AG08396 (cell line): Measurements from ENCODE around the gene ZDHHC8.

Source experiments
- DNase-seq: peaks from one replicate; pipeline ENCODE4 v3.0.0; 2012; ENCODE audit warnings: low spot score, mixed read lengths

Gene ZDHHC8

DNA sequence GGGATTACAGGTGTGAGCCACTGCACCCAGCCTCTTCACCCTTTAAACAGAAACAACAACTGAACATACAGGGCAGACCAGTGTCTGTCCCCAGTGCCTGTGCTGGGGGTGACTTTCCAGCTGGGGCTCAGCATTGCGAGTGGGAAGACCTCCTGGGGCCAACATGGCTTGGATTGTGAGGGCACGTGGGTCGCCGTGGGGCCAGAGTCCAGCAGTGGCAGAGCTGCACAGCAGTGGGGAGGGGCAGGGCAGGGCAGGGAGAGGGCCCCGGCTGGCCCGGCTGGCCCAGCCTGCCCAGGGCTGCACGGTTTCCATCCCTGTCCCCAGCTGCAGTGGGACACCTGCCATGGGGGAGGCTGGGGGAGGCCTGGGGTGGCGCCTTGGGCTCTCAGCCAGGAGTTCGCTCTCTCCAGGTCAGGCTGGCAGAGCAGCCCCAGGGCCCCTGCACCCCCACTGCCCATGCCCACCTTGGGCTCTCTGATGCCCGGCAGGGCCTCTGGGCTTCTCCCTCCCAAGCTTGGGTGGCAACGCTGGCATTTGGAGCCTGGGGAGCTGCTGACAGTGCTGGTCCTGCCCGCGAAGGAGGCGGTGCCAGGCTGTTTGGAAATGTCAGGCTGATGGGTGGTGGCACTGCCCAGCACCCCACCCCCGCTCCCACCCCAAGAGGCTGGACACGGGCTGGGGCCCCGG is 49.7 kb downstream of the ZDHHC8 start:
- DNase-seq = no peak

DNA sequence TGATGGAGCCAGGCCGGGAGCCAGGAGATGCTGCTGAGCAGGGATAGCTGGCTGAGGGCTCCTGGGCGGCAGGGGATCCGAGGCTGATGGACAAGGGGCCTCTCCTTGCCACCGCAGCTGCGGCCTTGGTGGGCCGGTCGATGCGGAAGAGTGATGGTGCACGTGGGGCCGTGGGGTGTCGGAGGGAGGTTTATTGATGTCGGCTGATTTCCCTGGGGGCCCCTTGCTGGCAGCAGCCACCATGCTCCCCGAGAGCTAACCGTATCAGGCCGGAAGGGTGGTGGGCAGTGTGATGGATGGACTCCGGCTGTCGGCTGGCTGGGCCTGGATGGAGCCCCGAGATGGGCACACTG is 50.3 kb downstream of the ZDHHC8 start:
- DNase-seq = no peak

DNA sequence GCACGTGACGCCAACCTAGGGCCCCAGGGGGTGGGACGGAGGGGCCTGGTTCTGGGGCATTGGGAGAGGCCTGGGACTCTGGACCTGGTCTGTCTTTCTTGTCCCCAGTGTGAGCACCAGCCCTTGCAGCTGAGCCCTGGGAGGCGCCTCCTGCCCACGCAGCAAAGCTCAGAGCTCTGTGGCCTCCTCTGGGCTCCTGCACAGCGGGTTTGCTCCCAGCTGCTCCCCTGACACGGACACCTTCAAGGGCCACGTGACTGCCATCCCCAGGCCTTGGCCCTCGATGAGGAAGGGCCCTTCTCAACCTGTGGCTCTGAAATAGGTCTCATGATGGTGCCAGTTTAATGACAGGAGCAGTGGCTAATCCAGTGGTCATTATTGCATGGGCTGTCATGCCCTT is 50.8 kb downstream of the ZDHHC8 start:
- DNase-seq = no peak

DNA sequence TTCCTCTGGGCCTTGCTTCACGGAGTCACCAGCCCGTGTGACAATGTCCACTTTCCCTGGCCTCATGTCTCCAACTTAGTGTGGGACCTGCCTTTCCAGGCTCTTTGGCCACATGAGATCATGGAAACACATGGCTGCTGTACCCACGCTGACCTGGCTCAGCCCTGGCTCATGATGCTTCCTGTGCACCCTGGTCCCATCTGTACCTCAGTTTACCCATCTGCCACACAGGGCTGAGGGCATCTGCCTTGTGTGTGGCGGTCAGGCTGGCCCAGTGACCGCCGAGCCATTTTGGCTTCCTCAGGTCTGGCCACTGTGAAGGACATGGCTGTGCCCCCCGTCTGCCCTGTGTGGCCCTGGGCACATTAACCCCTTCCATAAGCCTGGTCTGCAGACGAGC is 51.5 kb downstream of the ZDHHC8 start:
- no peak for DNase-seq

DNA sequence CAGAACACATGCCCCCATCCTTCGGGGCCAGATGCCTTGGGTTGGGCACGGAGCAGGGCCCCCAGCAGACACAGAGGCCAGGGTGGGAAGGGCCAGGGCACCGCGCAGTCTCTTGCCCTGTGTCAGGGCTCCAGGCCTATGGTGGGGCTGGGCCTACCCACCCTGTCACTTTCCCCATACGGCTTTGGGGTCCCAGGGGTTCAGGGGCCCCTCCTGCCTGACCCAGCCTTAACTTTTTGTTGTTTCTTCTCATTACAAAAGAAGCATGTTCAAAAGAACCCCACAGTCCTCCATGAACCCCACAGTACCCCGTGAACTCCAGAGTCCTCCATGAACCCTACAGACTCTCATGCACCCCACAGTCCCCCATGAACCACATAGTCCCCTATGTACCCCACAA is 52.2 kb downstream of the ZDHHC8 start:
- DNase-seq = no peak

DNA sequence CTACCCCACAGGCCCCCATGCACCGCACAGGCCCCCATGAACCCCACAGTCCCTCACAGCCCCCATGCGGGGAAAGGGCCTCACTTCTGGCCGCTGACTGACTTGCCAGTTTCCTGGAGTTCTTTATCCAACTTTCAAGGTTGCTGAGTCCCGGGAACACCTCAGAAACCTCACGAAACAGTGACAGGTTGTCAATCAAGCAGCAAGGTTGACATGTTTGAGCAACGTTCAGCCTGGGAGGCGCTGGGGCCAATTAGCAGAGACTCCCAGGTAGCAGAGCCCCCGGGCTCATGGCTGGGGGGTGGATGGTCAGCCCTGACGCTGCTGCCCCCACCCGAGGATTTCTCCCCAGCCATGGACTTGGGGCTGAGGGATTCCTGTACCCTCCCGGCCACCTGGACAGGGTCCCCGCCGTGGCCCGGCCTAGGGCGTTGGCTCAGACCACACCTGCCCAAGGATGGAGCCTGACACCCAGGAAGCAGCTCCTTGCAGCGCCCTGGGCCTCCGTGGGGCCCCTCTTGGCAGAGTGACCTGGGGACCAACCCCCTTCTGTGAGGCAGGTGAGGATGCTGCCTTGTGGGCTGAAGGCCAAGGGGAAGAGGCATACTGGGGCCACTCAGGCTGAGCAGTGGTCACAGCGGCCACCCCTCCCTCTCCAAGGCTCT is 53.0 kb downstream of the ZDHHC8 start:
- no peak for DNase-seq

GRCh38 chr22:20185750-20186149 is 54.1 kb downstream of the ZDHHC8 start:
- DNase-seq = no peak

GRCh38 chr22:20186183-20186870 is 54.7 kb downstream of the ZDHHC8 start:
- DNase-seq = no peak

GRCh38 chr22:20186871-20187546 is 55.4 kb downstream of the ZDHHC8 start:
- DNase-seq = no peak

- DNase-seq = no peak
These were observed 56.4 kb downstream of the ZDHHC8 start for GRCh38 chr22:20187777-20188566.

GRCh38 chr22:20188567-20188877 is 56.9 kb downstream of the ZDHHC8 start:
- no peak for DNase-seq

GRCh38 chr22:20191000-20191515 is 59.5 kb downstream of the ZDHHC8 start:
- no peak for DNase-seq

- DNase-seq = no peak
These were observed 60.2 kb downstream of the ZDHHC8 start for GRCh38 chr22:20191803-20192202.

- no peak for DNase-seq
These were observed 60.8 kb downstream of the ZDHHC8 start for GRCh38 chr22:20192293-20192971.

- DNase-seq = no peak
These were observed 61.6 kb downstream of the ZDHHC8 start for GRCh38 chr22:20192972-20193760.

DNA sequence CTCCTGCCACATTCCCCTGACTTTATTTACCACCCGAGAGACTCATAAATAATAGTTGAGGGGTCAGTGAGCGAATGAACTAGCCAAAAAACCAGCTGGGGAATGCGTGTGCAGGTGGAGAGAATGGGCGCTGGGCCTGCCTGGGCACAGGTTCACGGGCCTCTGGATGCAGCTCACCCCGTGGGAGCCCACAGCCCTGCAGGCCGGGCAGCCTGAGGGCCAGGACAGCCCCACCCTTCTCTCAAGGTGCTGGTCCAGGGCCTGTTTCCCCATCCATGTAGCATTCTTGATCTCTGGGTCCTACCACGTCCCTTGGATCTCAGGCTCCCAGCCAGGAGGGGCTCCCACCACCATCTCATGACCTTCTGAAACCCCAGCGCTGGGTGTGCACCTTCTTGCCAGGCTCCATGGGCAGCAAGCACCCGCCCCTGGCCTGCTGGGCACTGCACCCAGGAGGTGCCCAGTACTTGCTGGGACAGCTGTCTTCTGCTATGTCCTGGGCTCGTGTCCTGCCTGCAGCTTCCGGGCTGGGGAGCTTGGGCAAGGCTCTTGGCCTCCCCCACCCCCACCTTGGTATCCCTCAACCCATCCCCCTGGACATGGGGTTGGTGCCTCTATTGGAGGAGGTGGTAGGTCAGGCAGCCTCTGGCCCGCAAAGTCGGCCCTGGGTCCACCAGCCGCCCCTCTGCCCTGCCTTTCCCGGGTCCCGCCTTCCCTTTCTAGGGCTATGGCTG is 62.3 kb downstream of the ZDHHC8 start:
- no peak for DNase-seq

DNA sequence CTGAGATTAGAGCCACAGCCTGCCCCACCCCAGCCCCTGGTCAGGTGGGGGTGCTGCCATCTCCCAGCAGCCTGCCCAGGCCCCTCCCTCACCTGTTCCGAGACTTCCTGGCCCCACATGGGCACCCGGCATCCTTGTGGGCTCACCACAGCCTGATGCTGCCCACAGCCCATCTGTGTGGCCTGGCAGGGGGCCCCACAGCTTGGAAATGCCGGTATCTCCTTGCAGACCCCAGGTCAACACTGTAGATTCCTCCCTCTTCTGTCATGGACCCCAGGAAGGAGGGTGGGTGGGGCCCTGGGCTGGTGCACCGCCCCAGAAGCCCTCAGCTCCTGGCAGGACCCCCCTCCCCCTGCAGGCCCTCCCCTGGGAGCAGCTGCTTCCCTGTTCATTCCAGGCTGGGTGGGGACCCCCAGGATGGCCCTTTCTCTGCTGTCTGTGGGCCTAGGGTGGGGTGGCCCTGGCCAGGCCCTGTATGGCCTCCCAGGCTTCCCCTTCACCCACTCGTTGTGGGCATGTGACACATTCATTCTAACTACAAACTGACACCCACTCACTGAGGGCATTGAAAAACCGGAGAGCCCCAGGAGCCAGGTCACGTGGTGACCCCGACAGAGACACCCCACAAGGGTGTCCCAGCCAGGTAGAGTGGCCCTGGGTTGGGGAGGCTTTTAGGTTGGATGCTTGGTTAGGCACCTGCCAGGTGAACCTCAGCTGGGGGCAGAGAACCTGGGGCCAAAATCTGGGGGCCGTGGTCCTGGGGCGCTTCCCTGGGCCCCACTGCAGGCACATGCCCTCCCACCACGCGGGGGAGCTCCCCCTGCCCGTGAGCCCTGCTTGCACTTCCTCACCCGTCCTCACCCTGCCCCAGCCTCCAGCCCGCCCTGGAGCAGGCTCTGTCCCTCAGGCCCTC is 63.3 kb downstream of the ZDHHC8 start:
- DNase-seq = no peak

- DNase-seq = no peak
These were observed 64.7 kb downstream of the ZDHHC8 start for GRCh38 chr22:20196094-20196842.
